Esophagus muscularis mucosa (tissue), 4 donors: ENCODE data around the gene CPLANE2. TPM values are rescaled to one million over a fixed set of nuclear protein-coding genes. Genes with fewer than 3 reads are reported as not detected.

Experiments used
- DNase-seq: peaks from one replicate; pipeline ENCODE4 v3.0.0-alpha.2; 2017; ENCODE audit errors: extremely low spot score
- H3K27ac ChIP-seq, 4 donors: fragments of 200-600 bp; sonication (generic); replicated peaks in 1 of 4; 1 replicate in 3 of 4; 2 replicates in 1 of 4; pipeline ENCODE4 v1.5.1; 2016 to 2019; ENCODE audit warnings: mild to moderate bottlenecking in 1 of 4
- H3K27me3 ChIP-seq, 4 donors: fragments of 200-600 bp; sonication (generic); one replicate each; pipeline versions ENCODE4 v1.5.1 to v1.6.0; 2016 to 2019
- H3K36me3 ChIP-seq, 4 donors: fragments of 200-600 bp; sonication (generic); one replicate each; pipeline ENCODE4 v1.5.1; 2016 to 2019
- H3K4me1 ChIP-seq, 4 donors: fragments of 200-600 bp; sonication (generic); one replicate each; pipeline ENCODE4 v1.5.1; 2016 to 2019
- H3K4me3 ChIP-seq, 4 donors: fragments of 200-600 bp; sonication (generic); 1 replicate in 2 of 4; 2 replicates in 2 of 4; pipeline ENCODE4 v1.5.1; 2016 to 2019; ENCODE audit warnings: mild to moderate bottlenecking in 4 of 4, moderate library complexity in 1 of 4
- H3K9me3 ChIP-seq, 4 donors: fragments of 200-600 bp; sonication (generic); 1 replicate in 3 of 4; 2 replicates in 1 of 4; pipeline ENCODE4 v1.5.1; 2016 to 2019
- CTCF ChIP-seq, 3 experiments: fragments of 200-600 bp in 2 of 3; fragments of 450-650 bp in 1 of 3; sonication (generic) in 2 of 3; IDR thresholded peaks; one replicate each; pipeline ENCODE4 v1.5.1; 2017 to 2019; ENCODE audit warnings: antibody characterized with exemption in 3 of 3, mild to moderate bottlenecking in 2 of 3, moderate library complexity in 1 of 3
- EP300 ChIP-seq: sonication (generic); formaldehyde crosslinking; IDR thresholded peaks from one replicate; pipeline ENCODE4 v1.6.1; 2017; ENCODE audit warnings: antibody characterized with exemption
- POLR2A ChIP-seq: fragments of 450-650 bp; IDR thresholded peaks from one replicate; pipeline ENCODE4 v1.6.1; 2017; ENCODE audit warnings: antibody characterized with exemption, moderate library complexity, mild to moderate bottlenecking, low read depth
- POLR2AphosphoS5 ChIP-seq, 2 donors: sonication (generic); formaldehyde crosslinking; IDR thresholded peaks; one replicate each; pipeline ENCODE4 v1.6.1; 2017; ENCODE audit warnings: antibody characterized with exemption in 2 of 2
- WGBS: methylation state at CpG from one replicate; pipeline ENCODE4 v1.1.5; 2018; 5-methylcytosine and 5-hydroxymethylcytosine counted together
- intact Hi-C: fragments of 100-400 bp; cut with DNase I; formaldehyde crosslinking; loops from one replicate; pipeline ENCODE4 v1.15.1; 2023
- total RNA-seq, 4 donors: library from RNA; depleted of rRNA; stranded (reverse); fragments of >200 nt; gene quantifications; one replicate each; pipeline versions ENCODE4 v1.1.0 to v1.2.1, GENCODE V29; 2016

The CPLANE2 gene
- total RNA-seq, 4 donors from 2014 or later = 7.5 to 26.0 (median 12.2) TPM

- WGBS = 89% methylated on average over 4 of the region's 4 CpGs
- TF ChIP-seq EP300 (no peak), CTCF (IDR thresholded peaks at IDR 0.05) (no peak), POLR2AphosphoS5 (IDR thresholded peaks at IDR 0.05) (no peak), POLR2A (no peak)
- Histone ChIP-seq H3K27ac (no peak overlapping the region), H3K36me3 (peaks cover 16 to 46% (median 45%) of the 10 kb centered on the region in 4 donors), H3K27me3 (no peaks in the 10 kb centered on the region), H3K9me3 (no peaks in the 10 kb centered on the region), H3K4me1 (peaks cover 15 to 37% (median 26%) of the 10 kb centered on the region in 4 donors), H3K4me3 (no peak overlapping the region)
- intact Hi-C loops = no loop called here
- DNase-seq = no peak
These were observed 19.5 kb upstream of the CPLANE2 start for GRCh38 chr1:16256478-16256877.

GRCh38 chr1:16254263-16254928, 17.4 kb upstream of the CPLANE2 start:
- Histone ChIP-seq H3K4me3 (no peak overlapping the region), H3K27ac (peak overlapping the region in 3 of 4 donors; percentile 8 to 42 (median 16)), H3K27me3 (no peaks in the 10 kb centered on the region), H3K36me3 (peaks cover 16 to 55% (median 54%) of the 10 kb centered on the region in 4 donors), H3K4me1 (peaks cover 24 to 44% (median 35%) of the 10 kb centered on the region in 4 donors), H3K9me3 (no peaks in the 10 kb centered on the region)
- 71% methylated on average over 4 of the region's 4 CpGs for WGBS
- DNase-seq = no peak
- intact Hi-C loops = no loop called here
- no peak for TF ChIP-seq CTCF (IDR thresholded peaks at IDR 0.05)
- no peak for TF ChIP-seq POLR2A
- TF ChIP-seq POLR2AphosphoS5 (IDR thresholded peaks at IDR 0.05) = no peak
- TF ChIP-seq EP300 = no peak

GRCh38 chr1:16253332-16253922, 16.4 kb upstream of the CPLANE2 start:
- no peak overlapping the region for H3K4me3 ChIP-seq
- peak overlapping the region; percentile 12 to 42 (median 14) for H3K27ac ChIP-seq
- H3K9me3 ChIP-seq = no peaks in the 10 kb centered on the region
- H3K4me1 ChIP-seq = peaks cover 32 to 52% (median 42%) of the 10 kb centered on the region in 4 donors
- H3K36me3 ChIP-seq = peaks cover 16 to 55% (median 54%) of the 10 kb centered on the region in 4 donors
- TF ChIP-seq CTCF (IDR thresholded peaks at IDR 0.05) (no peak), POLR2A (no peak), POLR2AphosphoS5 (IDR thresholded peaks at IDR 0.05) (no peak), EP300 (no peak)
- intact Hi-C loops = no loop called here
- no peak for DNase-seq
- no peaks in the 10 kb centered on the region for H3K27me3 ChIP-seq
- 87% methylated on average over 5 of the region's 5 CpGs for WGBS

GRCh38 chr1:16252912-16253311, 15.9 kb upstream of the CPLANE2 start:
- Histone ChIP-seq H3K27ac (peak overlapping the region in 3 of 4 donors; percentile 12 to 49 (median 42)), H3K9me3 (no peaks in the 10 kb centered on the region), H3K4me3 (no peak overlapping the region), H3K36me3 (peaks cover 16 to 55% (median 54%) of the 10 kb centered on the region in 4 donors), H3K4me1 (peaks cover 38 to 58% (median 46%) of the 10 kb centered on the region in 4 donors), H3K27me3 (no peaks in the 10 kb centered on the region)
- intact Hi-C loops = no loop called here
- TF ChIP-seq EP300 = no peak
- no peak for TF ChIP-seq CTCF (IDR thresholded peaks at IDR 0.05)
- TF ChIP-seq POLR2AphosphoS5 (IDR thresholded peaks at IDR 0.05) = no peak
- no peak for TF ChIP-seq POLR2A
- DNase-seq = no peak
- WGBS = 87% methylated on average over 2 of the region's 2 CpGs
